GM08714 (cell line): ENCODE data around the gene FGFR3.

Source experiments
- H3K4me3 ChIP-seq: fragments of 200-500 bp; sonication (Bioruptor generic); 2 replicates; pipeline ENCODE4 v1.5.1; 2014; ENCODE audit warnings: mild to moderate bottlenecking, low read length, inconsistent platforms
- ZNF274 ChIP-seq: IDR thresholded peaks from 2 replicates; pipeline ENCODE4 v1.6.1; 2012; ENCODE audit warnings: mild to moderate bottlenecking, low read depth, low read length

The FGFR3 gene

DNA sequence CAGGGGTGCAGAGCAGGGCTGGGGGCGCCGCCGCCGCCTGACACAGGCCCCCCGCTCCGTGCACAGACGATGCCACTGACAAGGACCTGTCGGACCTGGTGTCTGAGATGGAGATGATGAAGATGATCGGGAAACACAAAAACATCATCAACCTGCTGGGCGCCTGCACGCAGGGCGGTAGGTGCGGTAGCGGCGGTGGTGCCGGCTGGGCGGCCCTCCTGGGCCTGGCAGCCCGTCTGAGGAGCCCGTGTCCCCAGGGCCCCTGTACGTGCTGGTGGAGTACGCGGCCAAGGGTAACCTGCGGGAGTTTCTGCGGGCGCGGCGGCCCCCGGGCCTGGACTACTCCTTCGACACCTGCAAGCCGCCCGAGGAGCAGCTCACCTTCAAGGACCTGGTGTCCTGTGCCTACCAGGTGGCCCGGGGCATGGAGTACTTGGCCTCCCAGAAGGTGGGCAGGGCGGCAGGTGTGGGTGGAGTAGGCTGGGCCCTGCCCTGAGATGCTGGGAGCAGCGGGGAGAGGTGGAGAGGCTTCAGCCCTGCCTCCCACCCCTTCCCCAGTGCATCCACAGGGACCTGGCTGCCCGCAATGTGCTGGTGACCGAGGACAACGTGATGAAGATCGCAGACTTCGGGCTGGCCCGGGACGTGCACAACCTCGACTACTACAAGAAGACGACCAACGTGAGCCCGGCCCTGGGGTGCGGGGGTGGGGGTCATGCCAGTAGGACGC, 12.6 kb downstream of the FGFR3 start:
- H3K4me3 ChIP-seq, result no peak overlapping the region
- TF ChIP-seq ZNF274, result no peak

- H3K4me3 ChIP-seq, result no peak overlapping the region
- TF ChIP-seq ZNF274, result no peak
Observed at GRCh38 chr4:1806223-1806564, 13.1 kb downstream of the FGFR3 start.

- TF ChIP-seq ZNF274, result no peak
Observed at GRCh38 chr4:1806596-1807331, 13.7 kb downstream of the FGFR3 start.

DNA sequence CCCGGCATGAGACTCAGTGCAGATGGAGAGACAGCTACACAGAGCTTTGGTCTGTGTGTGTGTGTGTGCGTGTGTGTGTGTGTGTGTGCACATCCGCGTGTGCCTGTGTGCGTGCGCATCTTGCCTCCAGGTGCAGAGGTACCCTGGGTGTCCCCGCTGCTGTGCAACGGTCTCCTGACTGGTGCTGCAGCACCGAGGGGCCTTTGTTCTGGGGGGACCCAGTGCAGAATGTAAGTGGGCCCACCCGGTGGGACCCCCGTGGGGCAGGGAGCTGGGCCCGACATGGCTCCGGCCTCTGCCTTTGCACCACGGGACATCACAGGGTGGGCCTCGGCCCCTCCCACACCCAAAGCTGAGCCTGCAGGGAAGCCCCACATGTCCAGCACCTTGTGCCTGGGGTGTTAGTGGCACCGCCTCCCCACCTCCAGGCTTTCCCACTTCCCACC, 14.3 kb downstream of the FGFR3 start:
- H3K4me3 ChIP-seq, result no peak overlapping the region
- TF ChIP-seq ZNF274, result no peak

More at GRCh38 chr4:1806596-1807331, 13.7 kb downstream of the FGFR3 start:
- no peak overlapping the region for H3K4me3 ChIP-seq

DNA sequence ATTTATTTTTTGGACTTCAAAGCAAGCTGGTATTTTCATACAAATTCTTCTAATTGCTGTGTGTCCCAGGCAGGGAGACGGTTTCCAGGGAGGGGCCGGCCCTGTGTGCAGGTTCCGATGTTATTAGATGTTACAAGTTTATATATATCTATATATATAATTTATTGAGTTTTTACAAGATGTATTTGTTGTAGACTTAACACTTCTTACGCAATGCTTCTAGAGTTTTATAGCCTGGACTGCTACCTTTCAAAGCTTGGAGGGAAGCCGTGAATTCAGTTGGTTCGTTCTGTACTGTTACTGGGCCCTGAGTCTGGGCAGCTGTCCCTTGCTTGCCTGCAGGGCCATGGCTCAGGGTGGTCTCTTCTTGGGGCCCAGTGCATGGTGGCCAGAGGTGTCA, 15.3 kb downstream of the FGFR3 start:
- no peak for TF ChIP-seq ZNF274

GRCh38 chr4:1808851-1809753, 16.0 kb downstream of the FGFR3 start:
- no peak overlapping the region for H3K4me3 ChIP-seq
- TF ChIP-seq ZNF274, result no peak

More for the DNA sequence above, 15.3 kb downstream of the FGFR3 start:
- H3K4me3 ChIP-seq, result no peak overlapping the region

- TF ChIP-seq ZNF274, result no peak
- H3K4me3 ChIP-seq, result no peak overlapping the region
Observed at GRCh38 chr4:1809754-1810502, 16.8 kb downstream of the FGFR3 start.

DNA sequence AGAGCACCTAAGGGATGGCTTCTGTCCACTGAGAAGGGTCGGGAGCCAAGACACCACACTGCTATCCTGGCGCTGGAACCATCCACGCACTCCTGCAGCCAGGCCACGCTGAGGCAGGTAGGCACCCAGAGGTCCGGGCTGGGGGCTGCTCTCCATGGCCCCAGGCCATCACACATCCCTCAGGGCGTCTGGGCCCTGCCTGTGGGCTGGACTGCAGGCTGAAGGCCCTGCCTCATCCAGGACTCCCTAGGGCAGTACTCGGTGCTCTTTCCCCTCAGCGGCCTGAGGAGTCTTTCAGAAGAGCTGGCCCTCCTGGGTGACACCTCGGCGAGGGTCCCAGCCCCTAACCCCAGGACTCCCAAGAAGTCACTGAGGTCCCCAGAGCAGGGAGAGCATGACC, 17.7 kb downstream of the FGFR3 start:
- TF ChIP-seq ZNF274, result no peak
- no peak overlapping the region for H3K4me3 ChIP-seq

DNA sequence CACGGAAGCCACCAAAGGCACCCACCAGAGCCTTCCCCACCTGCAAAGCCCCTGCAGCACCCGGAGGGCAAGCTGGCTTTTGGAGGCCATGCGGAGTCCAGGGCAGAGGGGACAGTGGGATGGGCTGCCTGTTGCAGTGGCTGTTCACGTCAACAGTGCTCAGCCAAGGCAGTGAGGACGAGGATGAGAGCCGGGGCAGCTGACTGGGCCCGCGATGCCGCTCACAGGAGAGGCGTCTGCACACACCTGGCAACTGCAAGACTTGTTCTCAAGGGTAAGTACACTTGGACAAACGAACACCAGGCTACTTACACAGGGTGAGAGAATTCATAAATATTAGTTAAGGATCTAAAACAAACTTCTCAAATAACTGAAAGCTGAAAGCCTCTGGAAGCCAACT, 19.6 kb downstream of the FGFR3 start:
- TF ChIP-seq ZNF274, result no peak
- no peak overlapping the region for H3K4me3 ChIP-seq

GRCh38 chr4:1813231-1813630, 20.1 kb downstream of the FGFR3 start:
- H3K4me3 ChIP-seq, result no peak overlapping the region
- no peak for TF ChIP-seq ZNF274

- H3K4me3 ChIP-seq, result no peak overlapping the region
- no peak for TF ChIP-seq ZNF274
Observed at GRCh38 chr4:1813915-1814314, 20.8 kb downstream of the FGFR3 start.

GRCh38 chr4:1814453-1814852, 21.4 kb downstream of the FGFR3 start:
- TF ChIP-seq ZNF274, result no peak
- H3K4me3 ChIP-seq, result no peak overlapping the region

DNA sequence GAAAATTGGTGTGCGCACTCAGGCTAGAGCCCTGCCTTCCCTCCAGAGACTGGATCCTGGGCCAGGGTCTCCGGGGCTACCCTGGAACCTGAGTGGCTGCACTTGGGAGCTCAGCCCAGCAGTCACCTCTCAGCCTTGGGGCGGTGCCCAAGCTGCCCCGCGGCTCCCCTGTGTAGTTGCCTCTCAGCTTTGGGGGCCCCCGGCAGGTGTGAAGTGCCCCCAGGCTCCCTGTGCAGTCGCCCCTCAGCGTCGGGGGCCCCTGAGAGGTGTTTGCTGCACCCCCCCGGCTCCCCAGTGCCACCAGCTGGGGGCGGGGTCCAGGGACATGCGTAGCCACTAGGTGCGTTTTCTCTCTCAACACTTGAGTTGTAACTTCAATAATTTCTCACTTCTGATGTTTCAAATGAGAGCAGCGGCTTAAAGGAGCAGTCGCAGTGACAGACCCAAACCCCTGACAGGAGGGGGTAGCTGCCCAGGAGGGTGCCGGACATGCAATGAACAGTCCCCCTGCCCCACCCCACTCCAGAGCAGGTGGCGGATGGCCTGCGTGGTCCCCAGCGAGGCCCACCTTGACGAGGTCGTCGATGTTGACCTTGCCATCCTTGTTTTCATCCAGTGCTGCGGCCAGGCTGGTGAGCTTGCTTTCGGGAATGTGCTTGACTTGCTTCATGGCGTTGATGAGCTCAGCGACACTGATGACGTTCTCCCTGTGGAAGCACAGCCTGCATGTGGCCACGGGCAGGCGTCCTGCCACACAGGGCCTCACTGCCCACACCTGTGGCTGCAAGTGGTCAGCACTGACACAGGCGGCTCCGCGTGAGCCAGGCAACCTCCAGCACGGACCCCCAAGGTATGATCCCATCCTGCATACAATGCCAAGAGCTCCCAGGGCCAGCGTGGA, 22.3 kb downstream of the FGFR3 start:
- no peak for TF ChIP-seq ZNF274
- no peak overlapping the region for H3K4me3 ChIP-seq
